CD14-positive monocyte (primary cell): ENCODE measurements around the gene WDSUB1. TPM values are rescaled to one million over a fixed set of nuclear protein-coding genes. Genes with fewer than 3 reads are reported as not detected.

Experiments
- DNase-seq, 3 donors: peaks; one replicate each; pipeline ENCODE4 v3.0.0-alpha.2; 2011 to 2022
- H2AFZ ChIP-seq: 2 replicates; pipeline ENCODE4 v1.6.0; 2012; ENCODE audit warnings: mild to moderate bottlenecking, low read depth, low read length, inconsistent platforms; ENCODE audit not compliant: insufficient read depth, poor library complexity, severe bottlenecking
- H3K27ac ChIP-seq, 2 donors: 1 replicate in 1 of 2; 2 replicates in 1 of 2; pipeline ENCODE4 v1.5.1; 2012 to 2013; ENCODE audit warnings: low read length in 2 of 2, control low read depth in 1 of 2, inconsistent platforms in 1 of 2, low read depth in 1 of 2, mild to moderate bottlenecking in 1 of 2
- H3K27me3 ChIP-seq, 2 donors: one replicate each; pipeline versions ENCODE4 v1.6.0 to v1.6.1; 2011 to 2013; ENCODE audit warnings: low read length in 2 of 2; ENCODE audit not compliant: control insufficient read depth in 2 of 2, insufficient read depth in 2 of 2
- H3K36me3 ChIP-seq, 2 donors: replicated peaks in 1 of 2; 1 replicate in 1 of 2; 2 replicates in 1 of 2; pipeline versions ENCODE4 v1.5.1 to v1.6.1; 2012 to 2013; ENCODE audit warnings: low read length in 2 of 2, control low read depth in 1 of 2, inconsistent platforms in 1 of 2, mild to moderate bottlenecking in 1 of 2; ENCODE audit not compliant: insufficient read depth in 2 of 2, control insufficient read depth in 1 of 2
- H3K4me1 ChIP-seq, 2 donors: 1 replicate in 1 of 2; 2 replicates in 1 of 2; pipeline versions ENCODE4 v1.5.1 to v1.6.1; 2012 to 2013; ENCODE audit warnings: low read length in 2 of 2, control low read depth in 1 of 2, inconsistent platforms in 1 of 2, mild to moderate bottlenecking in 1 of 2, moderate library complexity in 1 of 2; ENCODE audit not compliant: insufficient read depth in 2 of 2, control insufficient read depth in 1 of 2
- H3K4me2 ChIP-seq: replicated peaks from 2 replicates; pipeline ENCODE3; 2012; ENCODE audit warnings: low read length, moderate library complexity, mild to moderate bottlenecking; ENCODE audit not compliant: poor library complexity, severe bottlenecking; ENCODE audit errors: extremely low read depth
- H3K4me3 ChIP-seq, 3 experiments: fragments of 200-600 bp in 1 of 3; sonication (generic) in 1 of 3; replicated peaks in 1 of 3; 1 replicate in 2 of 3; 2 replicates in 1 of 3; pipeline ENCODE4 v1.5.1; 2011 to 2013; ENCODE audit warnings: low read length in 3 of 3, mild to moderate bottlenecking in 3 of 3, control low read depth in 2 of 3, low read depth in 2 of 3, inconsistent platforms in 1 of 3, moderate library complexity in 1 of 3
- H3K79me2 ChIP-seq: 2 replicates; pipeline ENCODE4 v1.6.0; 2012; ENCODE audit warnings: mild to moderate bottlenecking, control low read depth, inconsistent platforms, low read length, moderate library complexity; ENCODE audit not compliant: insufficient read depth
- H3K9ac ChIP-seq: 2 replicates; pipeline ENCODE4 v1.6.0; 2017; ENCODE audit warnings: low read length, mild to moderate bottlenecking; ENCODE audit not compliant: insufficient read depth, poor library complexity, severe bottlenecking
- H3K9me3 ChIP-seq, 2 donors: replicated peaks in 1 of 2; 1 replicate in 1 of 2; 2 replicates in 1 of 2; pipeline versions ENCODE4 v1.5.1 to v1.6.1; 2012 to 2013; ENCODE audit warnings: low read length in 2 of 2, control low read depth in 1 of 2; ENCODE audit not compliant: control insufficient read depth in 1 of 2, insufficient read depth in 1 of 2
- H4K20me1 ChIP-seq: 2 replicates; pipeline ENCODE4 v1.6.0; 2012; ENCODE audit warnings: mild to moderate bottlenecking, low read length, control low read depth, moderate library complexity; ENCODE audit not compliant: insufficient read depth
- H3K27ac Mint-ChIP-seq, 7 donors: one replicate each; pipeline ENCODE4 v1.8.0; 2020; ENCODE audit warnings: mild to moderate bottlenecking in 7 of 7, mixed read lengths in 7 of 7, moderate library complexity in 6 of 7, inconsistent platforms in 2 of 7
- H3K27me3 Mint-ChIP-seq, 3 donors: one replicate each; pipeline ENCODE4 v1.8.0; 2021 to 2022; ENCODE audit warnings: low read depth in 3 of 3, mild to moderate bottlenecking in 3 of 3, mixed read lengths in 3 of 3, moderate library complexity in 3 of 3, inconsistent platforms in 1 of 3
- H3K36me3 Mint-ChIP-seq, 2 donors: one replicate each; pipeline ENCODE4 v1.8.0; 2020; ENCODE audit warnings: mixed read lengths in 2 of 2, inconsistent platforms in 1 of 2, mild to moderate bottlenecking in 1 of 2
- H3K4me1 Mint-ChIP-seq: one replicate; pipeline ENCODE4 v1.8.0; 2020; ENCODE audit warnings: mild to moderate bottlenecking, mixed read lengths
- H3K4me3 Mint-ChIP-seq, 2 donors: one replicate each; pipeline ENCODE4 v1.8.0; 2020; ENCODE audit warnings: mild to moderate bottlenecking in 2 of 2, mixed read lengths in 2 of 2, moderate library complexity in 1 of 2
- H3K9me3 Mint-ChIP-seq, 7 donors: one replicate each; pipeline ENCODE4 v1.8.0; 2020 to 2022; ENCODE audit warnings: mixed read lengths in 7 of 7, mild to moderate bottlenecking in 6 of 7, moderate library complexity in 6 of 7, inconsistent platforms in 2 of 7
- WGBS: methylation state at CpG from one replicate; pipeline ENCODE4 v1.1.5; 2013; ENCODE audit warnings: missing lambda C conversion rate; ENCODE audit not compliant: insufficient coverage; 5-methylcytosine and 5-hydroxymethylcytosine counted together
- intact Hi-C, 2 donors: fragments of 100-400 bp; cut with micrococcal nuclease; formaldehyde crosslinking; loops; one replicate each; pipeline versions ENCODE4 v1.15.0 to v1.15.1; 2023
- polyA plus RNA-seq, 3 donors: library from polyadenylated mRNA; depleted of rRNA in 1 of 3; unstranded in 2 of 3; stranded (reverse) in 1 of 3; fragments of 300-500 nt in 2 of 3; fragments of >200 nt in 1 of 3; fragmentation: Illumina TruSeq in 2 of 3; gene quantifications; 1 replicate in 2 of 3; 2 replicates in 1 of 3; pipeline ENCODE4 v1.2.3, GENCODE V29; 2012 to 2021
- TF ChIP-seq, protein P1 (sequence below): fragments of 200-600 bp; IDR thresholded peaks from one replicate; pipeline ENCODE4 v1.8.0; 2022; ENCODE audit warnings: antibody characterized with exemption, mild to moderate bottlenecking

WDSUB1 gene
- polyA plus RNA-seq, 3 donors: 9.4 to 17.8 (median 10.1) TPM

DNA sequence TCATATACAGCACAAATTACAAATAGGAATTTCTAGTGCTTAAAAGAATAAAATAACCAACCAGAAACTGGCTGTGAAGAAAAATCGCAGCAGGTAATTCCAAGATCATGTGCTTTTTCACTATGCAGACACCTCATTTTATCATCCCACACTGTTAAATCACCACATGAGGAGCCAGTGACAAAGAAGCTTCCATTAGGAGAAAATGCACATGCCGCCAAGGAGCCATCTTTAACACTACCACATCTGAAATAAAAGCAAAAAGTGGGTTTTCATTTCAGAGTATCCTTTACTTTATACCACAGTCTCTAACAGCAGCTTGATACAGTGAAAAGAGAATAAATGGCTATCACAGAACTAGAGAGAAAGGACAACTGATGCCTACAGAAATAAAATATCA lies 6.8 kb downstream of the WDSUB1 start:
- no peaks in the 10 kb centered on the region for H3K9me3 ChIP-seq
- no peaks in the 10 kb centered on the region for H3K4me1 ChIP-seq
- no CpG with 5 or more reads among the region's 2 CpGs for WGBS
- no peak overlapping the region for H2AFZ ChIP-seq
- no peak for DNase-seq
- no peak overlapping the region for H3K4me3 ChIP-seq
- no peak overlapping the region for H3K9ac ChIP-seq
- intact Hi-C loops: no loop called here
- H3K79me2 ChIP-seq: peaks cover 29% of the 10 kb centered on the region
- Mint-ChIP-seq H3K4me3 (no peak overlapping the region), H3K36me3 (peaks cover 36 to 51% of the 10 kb centered on the region in 2 donors), H3K27me3 (peaks cover 0 to 2% (median 0%) of the 10 kb centered on the region in 3 donors), H3K9me3 (peaks cover 0 to 2% (median 0%) of the 10 kb centered on the region in 7 donors), H3K4me1 (peaks cover 6% of the 10 kb centered on the region), H3K27ac (no peak overlapping the region)
- peaks cover 21 to 66% of the 10 kb centered on the region in 2 donors for H3K36me3 ChIP-seq
- TF ChIP-seq, protein P1, sequence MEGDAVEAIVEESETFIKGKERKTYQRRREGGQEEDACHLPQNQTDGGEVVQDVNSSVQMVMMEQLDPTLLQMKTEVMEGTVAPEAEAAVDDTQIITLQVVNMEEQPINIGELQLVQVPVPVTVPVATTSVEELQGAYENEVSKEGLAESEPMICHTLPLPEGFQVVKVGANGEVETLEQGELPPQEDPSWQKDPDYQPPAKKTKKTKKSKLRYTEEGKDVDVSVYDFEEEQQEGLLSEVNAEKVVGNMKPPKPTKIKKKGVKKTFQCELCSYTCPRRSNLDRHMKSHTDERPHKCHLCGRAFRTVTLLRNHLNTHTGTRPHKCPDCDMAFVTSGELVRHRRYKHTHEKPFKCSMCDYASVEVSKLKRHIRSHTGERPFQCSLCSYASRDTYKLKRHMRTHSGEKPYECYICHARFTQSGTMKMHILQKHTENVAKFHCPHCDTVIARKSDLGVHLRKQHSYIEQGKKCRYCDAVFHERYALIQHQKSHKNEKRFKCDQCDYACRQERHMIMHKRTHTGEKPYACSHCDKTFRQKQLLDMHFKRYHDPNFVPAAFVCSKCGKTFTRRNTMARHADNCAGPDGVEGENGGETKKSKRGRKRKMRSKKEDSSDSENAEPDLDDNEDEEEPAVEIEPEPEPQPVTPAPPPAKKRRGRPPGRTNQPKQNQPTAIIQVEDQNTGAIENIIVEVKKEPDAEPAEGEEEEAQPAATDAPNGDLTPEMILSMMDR: no peak
- no peaks in the 10 kb centered on the region for H4K20me1 ChIP-seq
- H3K4me2 ChIP-seq: no peak overlapping the region
- H3K27me3 ChIP-seq: no peaks in the 10 kb centered on the region
- no peak overlapping the region for H3K27ac ChIP-seq

DNA sequence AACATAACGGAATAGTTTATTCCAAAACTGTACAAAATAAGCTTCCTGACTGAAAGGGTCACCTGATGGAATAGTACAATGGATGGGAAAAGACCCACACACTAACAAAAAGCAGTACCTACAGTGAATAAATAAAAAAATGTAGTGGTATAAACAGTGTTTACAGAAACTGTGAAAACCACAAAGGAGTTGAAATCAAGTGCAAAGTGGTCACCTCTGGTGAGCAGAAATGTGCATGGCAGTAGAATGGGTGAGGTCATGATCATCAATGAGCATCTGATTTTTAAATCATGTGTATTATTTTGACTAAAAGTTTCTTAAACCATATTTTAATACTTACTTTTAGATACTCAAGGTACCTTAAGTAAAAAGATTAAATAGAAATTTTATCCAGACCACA lies 11.4 kb downstream of the WDSUB1 start:
- Histone ChIP-seq H3K36me3 (peaks cover 40 to 81% of the 10 kb centered on the region in 2 donors), H3K27me3 (no peaks in the 10 kb centered on the region), H3K4me2 (no peak overlapping the region), H3K79me2 (no peaks in the 10 kb centered on the region), H2AFZ (no peak overlapping the region), H3K9me3 (no peaks in the 10 kb centered on the region), H4K20me1 (no peaks in the 10 kb centered on the region), H3K9ac (no peak overlapping the region), H3K4me3 (no peak overlapping the region), H3K4me1 (no peaks in the 10 kb centered on the region), H3K27ac (no peak overlapping the region)
- no peak overlapping the region for H3K4me3 Mint-ChIP-seq
- H3K27me3 Mint-ChIP-seq: no peaks in the 10 kb centered on the region
- TF ChIP-seq, protein P1: no peak
- H3K4me1 Mint-ChIP-seq: no peaks in the 10 kb centered on the region
- peaks cover 57 to 61% of the 10 kb centered on the region in 2 donors for H3K36me3 Mint-ChIP-seq
- H3K9me3 Mint-ChIP-seq: no peaks in the 10 kb centered on the region
- peak overlapping the region in 1 of 7 donors; percentile 28 for H3K27ac Mint-ChIP-seq
- no CpG with 5 or more reads among the region's 1 CpG for WGBS
- intact Hi-C loops: no loop called here
- no peak for DNase-seq
